CD4-positive, alpha-beta T cell (primary cell): ENCODE data around the gene THRA. TPM values are rescaled to one million over a fixed set of nuclear protein-coding genes. Genes with fewer than 3 reads are reported as not detected.

Experiments used
- ATAC-seq: fragments of 200-7000 bp; cut with Tn5 transposase; one replicate; pipeline ENCODE4 v1.10.0; 2022; ENCODE audit warnings: mild to moderate bottlenecking; ENCODE audit not compliant: poor library complexity
- CTCF ChIA-PET: fragments of 350-600 bp; sonication (Branson Sonifier 250); formaldehyde crosslinking; loops from one replicate; lab custom pipeline; 2021; ENCODE audit warnings: antibody characterized with exemption, inconsistent platforms; lab: Charles Lee
- POLR2A ChIA-PET: fragments of 350-600 bp; sonication (Branson Sonifier 250); formaldehyde crosslinking; loops from one replicate; lab custom pipeline; 2021; ENCODE audit warnings: antibody characterized with exemption, inconsistent platforms; lab: Charles Lee
- DNase-seq, 14 experiments: peaks; one replicate each; pipeline ENCODE4 v3.0.0-alpha.2; 2013 to 2020; ENCODE audit warnings: mixed read lengths in 2 of 14
- H3K27ac ChIP-seq, 2 donors: one replicate each; pipeline versions ENCODE4 v1.5.1 to v1.7.0; 2013; ENCODE audit warnings: low read length in 2 of 2, low read depth in 1 of 2, mild to moderate bottlenecking in 1 of 2
- H3K27me3 ChIP-seq, 2 experiments: 1 replicate in 1 of 2; 2 replicates in 1 of 2; pipeline versions ENCODE4 v1.6.1 to v1.7.0; 2013; ENCODE audit warnings: low read length in 2 of 2, control low read depth in 1 of 2, mild to moderate bottlenecking in 1 of 2, moderate library complexity in 1 of 2; ENCODE audit not compliant: insufficient read depth in 2 of 2, control insufficient read depth in 1 of 2
- H3K36me3 ChIP-seq: one replicate; pipeline ENCODE4 v1.6.1; 2013; ENCODE audit warnings: low read length, control low read depth; ENCODE audit not compliant: insufficient read depth
- H3K4me1 ChIP-seq: one replicate; pipeline ENCODE4 v1.6.1; 2013; ENCODE audit warnings: low read length, control low read depth; ENCODE audit not compliant: insufficient read depth
- H3K4me3 ChIP-seq: one replicate; pipeline ENCODE4 v1.5.1; 2013; ENCODE audit warnings: mild to moderate bottlenecking, low read length, moderate library complexity
- H3K9me3 ChIP-seq, 2 experiments: 1 replicate in 1 of 2; 2 replicates in 1 of 2; pipeline versions ENCODE4 v1.6.1 to v1.7.0; 2013; ENCODE audit warnings: low read length in 2 of 2, mild to moderate bottlenecking in 2 of 2, control low read depth in 1 of 2, moderate library complexity in 1 of 2; ENCODE audit not compliant: control insufficient read depth in 1 of 2, insufficient read depth in 1 of 2
- H3K27ac Mint-ChIP-seq: one replicate; pipeline ENCODE4 v1.8.0; 2020; ENCODE audit warnings: mixed read lengths
- H3K27me3 Mint-ChIP-seq: one replicate; pipeline ENCODE4 v1.8.0; 2021; ENCODE audit warnings: mixed read lengths
- H3K36me3 Mint-ChIP-seq: one replicate; pipeline ENCODE4 v1.8.0; 2021; ENCODE audit warnings: low read depth, mixed read lengths
- H3K4me1 Mint-ChIP-seq: one replicate; pipeline ENCODE4 v1.8.0; 2021; ENCODE audit warnings: low read depth, mixed read lengths
- H3K4me3 Mint-ChIP-seq: one replicate; pipeline ENCODE4 v1.8.0; 2020; ENCODE audit warnings: mild to moderate bottlenecking, mixed read lengths
- H3K9me3 Mint-ChIP-seq: one replicate; pipeline ENCODE4 v1.8.0; 2020; ENCODE audit warnings: mixed read lengths
- intact Hi-C, 2 experiments: fragments of 100-400 bp; cut with DNase I in 1 of 2; cut with micrococcal nuclease in 1 of 2; formaldehyde crosslinking; loops; one replicate each; pipeline versions ENCODE4 v1.15.1 to v1.9.0; 2023 to 2025; cut with DNase I, micrococcal nuclease
- total RNA-seq, 174 experiments: library from RNA in 2 of 174; stranded (reverse) in 2 of 174; gene quantifications; one replicate each; pipeline ENCODE4 v1.2.3 and lab custom pipeline; 2021 to 2026
- TF ChIP-seq, protein P1 (sequence below): fragments of 200-600 bp; IDR thresholded peaks from one replicate; pipeline ENCODE4 v1.8.0; 2022; ENCODE audit warnings: antibody characterized with exemption, mild to moderate bottlenecking

Gene THRA
- total RNA-seq, 2 experiments from 2014 or later, result 35.2 to 36.4 TPM

DNA sequence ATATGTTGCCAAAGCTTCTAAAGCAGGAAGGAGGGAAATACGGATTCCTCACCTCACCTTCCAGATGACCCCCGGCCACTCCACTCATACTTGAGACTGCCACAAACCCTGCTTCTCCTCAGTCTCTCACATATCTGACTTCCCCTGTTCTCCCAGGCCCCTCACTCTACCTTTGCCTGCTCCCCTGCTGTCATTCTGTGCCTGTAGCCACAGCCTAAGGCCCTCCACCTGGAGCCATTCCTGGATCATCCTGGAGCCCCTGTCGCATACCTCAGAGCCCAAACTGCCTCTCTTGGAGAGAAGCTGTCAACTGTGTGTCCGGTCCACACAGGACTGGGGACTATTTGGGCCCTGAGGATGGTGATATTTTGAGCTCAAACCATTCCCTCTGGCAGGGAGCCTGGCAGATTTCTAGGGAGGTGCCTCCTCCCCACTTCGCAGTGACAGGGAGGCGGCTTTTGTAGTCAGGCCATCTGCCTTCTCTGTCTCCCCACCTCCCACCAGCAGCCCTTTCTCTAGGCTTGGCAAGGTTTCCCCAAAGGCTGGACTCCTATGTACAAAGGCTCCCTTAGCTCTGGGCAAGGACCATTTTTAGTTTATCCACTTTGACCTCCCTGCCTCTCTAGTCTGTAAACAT lies 6.3 kb upstream of the THRA start:
- H3K9me3 Mint-ChIP-seq, result no peaks in the 10 kb centered on the region
- H3K27me3 Mint-ChIP-seq, result no peaks in the 10 kb centered on the region
- H3K36me3 ChIP-seq, result peaks cover 14% of the 10 kb centered on the region
- H3K4me3 Mint-ChIP-seq, result no peak overlapping the region
- TF ChIP-seq, protein P1, sequence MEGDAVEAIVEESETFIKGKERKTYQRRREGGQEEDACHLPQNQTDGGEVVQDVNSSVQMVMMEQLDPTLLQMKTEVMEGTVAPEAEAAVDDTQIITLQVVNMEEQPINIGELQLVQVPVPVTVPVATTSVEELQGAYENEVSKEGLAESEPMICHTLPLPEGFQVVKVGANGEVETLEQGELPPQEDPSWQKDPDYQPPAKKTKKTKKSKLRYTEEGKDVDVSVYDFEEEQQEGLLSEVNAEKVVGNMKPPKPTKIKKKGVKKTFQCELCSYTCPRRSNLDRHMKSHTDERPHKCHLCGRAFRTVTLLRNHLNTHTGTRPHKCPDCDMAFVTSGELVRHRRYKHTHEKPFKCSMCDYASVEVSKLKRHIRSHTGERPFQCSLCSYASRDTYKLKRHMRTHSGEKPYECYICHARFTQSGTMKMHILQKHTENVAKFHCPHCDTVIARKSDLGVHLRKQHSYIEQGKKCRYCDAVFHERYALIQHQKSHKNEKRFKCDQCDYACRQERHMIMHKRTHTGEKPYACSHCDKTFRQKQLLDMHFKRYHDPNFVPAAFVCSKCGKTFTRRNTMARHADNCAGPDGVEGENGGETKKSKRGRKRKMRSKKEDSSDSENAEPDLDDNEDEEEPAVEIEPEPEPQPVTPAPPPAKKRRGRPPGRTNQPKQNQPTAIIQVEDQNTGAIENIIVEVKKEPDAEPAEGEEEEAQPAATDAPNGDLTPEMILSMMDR, result no peak
- H3K4me3 ChIP-seq, result no peak overlapping the region
- intact Hi-C loops, result no loop called here
- H3K4me1 ChIP-seq, result peaks cover 16% of the 10 kb centered on the region
- CTCF ChIA-PET, result no interaction called here
- peaks cover 19% of the 10 kb centered on the region for H3K36me3 Mint-ChIP-seq
- peaks cover 18% of the 10 kb centered on the region for H3K4me1 Mint-ChIP-seq
- POLR2A ChIA-PET, result interaction anchor here (1.3 kb wide), 1 partner anchor 44 kb away, joined by 3 read pairs; no protein-coding TSS in a partner anchor
- H3K9me3 ChIP-seq, result no peaks in the 10 kb centered on the region
- DNase-seq, result no peak
- no peak for ATAC-seq
- H3K27me3 ChIP-seq, result peaks cover 0 to 4% of the 10 kb centered on the region in 2 experiments
- no peak overlapping the region for H3K27ac ChIP-seq
- H3K27ac Mint-ChIP-seq, result no peak overlapping the region

DNA sequence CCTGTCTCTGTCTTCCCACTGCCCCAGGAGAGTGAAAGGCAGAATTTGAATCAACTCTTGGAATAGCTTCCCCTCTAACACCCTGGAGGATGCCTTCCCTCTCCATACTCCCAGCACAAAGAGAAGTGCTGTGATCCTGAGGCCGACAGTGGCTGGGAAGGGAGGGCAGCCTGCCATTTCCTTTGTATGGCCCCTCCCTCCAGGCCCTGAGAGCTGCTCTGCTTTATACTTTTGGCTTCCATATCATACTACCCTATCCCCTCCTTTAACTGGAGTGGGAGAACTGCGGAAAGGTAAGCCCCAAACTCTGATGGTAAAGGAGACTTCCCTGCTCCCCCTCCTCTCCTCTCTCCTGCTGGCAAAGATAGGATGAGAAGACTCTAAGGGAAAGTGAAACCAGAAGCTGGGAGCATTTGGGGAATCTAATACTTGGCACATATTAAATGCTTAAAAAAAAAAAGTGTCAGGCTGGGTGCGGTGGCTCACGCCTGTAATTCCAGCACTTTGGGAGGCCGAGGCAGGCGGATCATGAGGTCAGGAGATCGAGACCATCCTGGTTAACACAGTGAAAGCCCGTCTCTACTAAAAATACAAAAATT lies 4.5 kb upstream of the THRA start:
- Histone ChIP-seq H3K9me3 (no peaks in the 10 kb centered on the region), H3K36me3 (peaks cover under 1% of the 10 kb centered on the region), H3K27ac (no peak overlapping the region), H3K27me3 (peaks cover 0 to 6% of the 10 kb centered on the region in 2 experiments), H3K4me1 (peaks cover 24% of the 10 kb centered on the region), H3K4me3 (no peak overlapping the region)
- no peak overlapping the region for H3K27ac Mint-ChIP-seq
- intact Hi-C loops, result no loop called here
- no peaks in the 10 kb centered on the region for H3K27me3 Mint-ChIP-seq
- ATAC-seq (no peak), DNase-seq (no peak)
- TF ChIP-seq, protein P1, result no peak
- peaks cover 22% of the 10 kb centered on the region for H3K4me1 Mint-ChIP-seq
- H3K4me3 Mint-ChIP-seq, result no peak overlapping the region
- no peaks in the 10 kb centered on the region for H3K9me3 Mint-ChIP-seq
- ChIA-PET CTCF (interaction anchor here (0.7 to 1.3 kb wide), 3 partner anchors 28 to 55 kb away, joined by 3 read pairs; no protein-coding TSS in a partner anchor), POLR2A (interaction anchor here (1.3 kb wide), 1 partner anchor 42 kb away, joined by 3 read pairs; no protein-coding TSS in a partner anchor)
- H3K36me3 Mint-ChIP-seq, result peaks cover 5% of the 10 kb centered on the region

DNA sequence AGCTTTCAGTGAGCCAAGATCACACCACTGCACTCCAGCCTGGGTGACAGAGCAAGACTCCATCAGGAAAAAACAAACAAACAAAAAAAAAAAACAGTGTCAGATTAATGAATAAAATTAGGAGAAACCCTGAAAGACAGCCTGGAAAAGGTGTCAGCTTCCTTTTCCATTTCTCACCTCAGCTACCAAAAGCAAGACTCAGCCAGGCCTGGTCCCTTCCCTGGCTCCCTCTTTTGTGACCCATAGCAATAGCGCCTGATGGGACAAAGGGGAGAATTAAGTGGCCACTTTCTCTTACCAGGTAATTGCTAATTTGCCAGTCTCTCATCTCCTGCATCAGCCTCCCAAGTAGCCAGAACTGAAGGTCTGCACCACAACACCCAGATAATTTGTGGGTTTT lies 3.9 kb upstream of the THRA start:
- Histone ChIP-seq H3K9me3 (no peaks in the 10 kb centered on the region), H3K27ac (no peak overlapping the region), H3K4me3 (no peak overlapping the region), H3K27me3 (peaks cover 0 to 6% of the 10 kb centered on the region in 2 experiments), H3K4me1 (peaks cover 23% of the 10 kb centered on the region), H3K36me3 (no peaks in the 10 kb centered on the region)
- Mint-ChIP-seq H3K9me3 (no peaks in the 10 kb centered on the region), H3K4me1 (peaks cover 25% of the 10 kb centered on the region), H3K27me3 (no peaks in the 10 kb centered on the region), H3K27ac (no peak overlapping the region), H3K36me3 (peaks cover 5% of the 10 kb centered on the region), H3K4me3 (no peak overlapping the region)
- ATAC-seq (no peak), DNase-seq (no peak)
- TF ChIP-seq, protein P1, result no peak
- intact Hi-C loops, result no loop called here
- CTCF ChIA-PET, result interaction anchor here (0.7 to 3.6 kb wide), 3 partner anchors 17 to 54 kb away, joined by 3 to 13 read pairs (median 3); no protein-coding TSS in a partner anchor
- POLR2A ChIA-PET, result no interaction called here
